22Rv1 (cell line): ENCODE measurements around the gene DCUN1D3.

Experiments
- H3K27ac ChIP-seq: fragments of 450-650 bp; 2 replicates; pipeline ENCODE4 v1.5.1; 2017
- ZFX ChIP-seq: fragments of 450-650 bp; IDR thresholded peaks from 2 replicates; pipeline ENCODE4 v1.6.1; 2017; ENCODE audit warnings: antibody characterized with exemption, borderline replicate concordance
- TF ChIP-seq, protein P1 (sequence below): fragments of 450-650 bp; IDR thresholded peaks from 2 replicates; pipeline ENCODE4 v1.5.1; 2017; ENCODE audit warnings: mild to moderate bottlenecking

Gene DCUN1D3

GRCh38 chr16:20871941-20872815, 28.0 kb downstream of the DCUN1D3 start:
- no peak for TF ChIP-seq ZFX
- TF ChIP-seq, protein P1, sequence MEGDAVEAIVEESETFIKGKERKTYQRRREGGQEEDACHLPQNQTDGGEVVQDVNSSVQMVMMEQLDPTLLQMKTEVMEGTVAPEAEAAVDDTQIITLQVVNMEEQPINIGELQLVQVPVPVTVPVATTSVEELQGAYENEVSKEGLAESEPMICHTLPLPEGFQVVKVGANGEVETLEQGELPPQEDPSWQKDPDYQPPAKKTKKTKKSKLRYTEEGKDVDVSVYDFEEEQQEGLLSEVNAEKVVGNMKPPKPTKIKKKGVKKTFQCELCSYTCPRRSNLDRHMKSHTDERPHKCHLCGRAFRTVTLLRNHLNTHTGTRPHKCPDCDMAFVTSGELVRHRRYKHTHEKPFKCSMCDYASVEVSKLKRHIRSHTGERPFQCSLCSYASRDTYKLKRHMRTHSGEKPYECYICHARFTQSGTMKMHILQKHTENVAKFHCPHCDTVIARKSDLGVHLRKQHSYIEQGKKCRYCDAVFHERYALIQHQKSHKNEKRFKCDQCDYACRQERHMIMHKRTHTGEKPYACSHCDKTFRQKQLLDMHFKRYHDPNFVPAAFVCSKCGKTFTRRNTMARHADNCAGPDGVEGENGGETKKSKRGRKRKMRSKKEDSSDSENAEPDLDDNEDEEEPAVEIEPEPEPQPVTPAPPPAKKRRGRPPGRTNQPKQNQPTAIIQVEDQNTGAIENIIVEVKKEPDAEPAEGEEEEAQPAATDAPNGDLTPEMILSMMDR: no peak
- H3K27ac ChIP-seq: no peak overlapping the region

GRCh38 chr16:20871258-20871657, 28.9 kb downstream of the DCUN1D3 start:
- TF ChIP-seq, protein P1: no peak
- no peak for TF ChIP-seq ZFX
- H3K27ac ChIP-seq: no peak overlapping the region

DNA sequence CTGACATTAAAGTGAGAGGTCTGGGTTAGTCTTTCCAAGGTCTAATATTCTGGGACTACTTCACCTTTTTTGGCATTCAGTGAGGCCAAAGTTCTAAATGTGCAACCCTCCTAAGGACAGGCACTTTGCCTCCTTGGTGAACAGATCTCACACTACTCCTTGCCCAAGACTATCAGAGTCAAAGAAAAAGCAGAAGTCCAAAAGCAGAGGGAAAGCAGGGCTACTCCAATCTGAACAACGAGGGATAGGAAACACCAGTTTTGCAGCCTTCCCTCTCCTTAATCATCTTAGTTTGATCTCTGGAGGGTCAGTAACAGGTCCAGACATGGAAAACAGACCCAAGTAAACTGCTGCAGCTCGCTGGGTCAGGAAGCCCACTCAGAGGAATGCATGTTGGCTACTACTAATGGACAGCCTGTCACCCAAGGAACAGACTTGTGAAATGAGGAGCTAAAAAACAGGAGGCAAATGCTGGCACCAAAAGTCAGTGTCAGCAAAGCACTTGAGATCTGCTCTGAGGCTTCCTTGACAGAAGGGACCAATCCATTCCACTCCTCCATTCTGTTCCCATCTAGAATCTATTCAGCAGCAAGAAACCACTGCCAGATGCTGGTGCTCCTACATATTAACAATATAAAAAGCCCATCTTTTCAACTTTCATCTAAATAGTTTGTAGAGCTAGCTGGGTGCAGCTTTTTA, 29.9 kb downstream of the DCUN1D3 start:
- TF ChIP-seq ZFX: no peak
- H3K27ac ChIP-seq: no peak overlapping the region

- TF ChIP-seq, protein P1: no peak
- no peak for TF ChIP-seq ZFX
- no peak overlapping the region for H3K27ac ChIP-seq
Observed at GRCh38 chr16:20868890-20869289, 31.3 kb downstream of the DCUN1D3 start.

- H3K27ac ChIP-seq: no peak overlapping the region
- TF ChIP-seq ZFX: no peak
- TF ChIP-seq, protein P1: no peak
Observed at GRCh38 chr16:20867585-20867984, 32.6 kb downstream of the DCUN1D3 start.

DNA sequence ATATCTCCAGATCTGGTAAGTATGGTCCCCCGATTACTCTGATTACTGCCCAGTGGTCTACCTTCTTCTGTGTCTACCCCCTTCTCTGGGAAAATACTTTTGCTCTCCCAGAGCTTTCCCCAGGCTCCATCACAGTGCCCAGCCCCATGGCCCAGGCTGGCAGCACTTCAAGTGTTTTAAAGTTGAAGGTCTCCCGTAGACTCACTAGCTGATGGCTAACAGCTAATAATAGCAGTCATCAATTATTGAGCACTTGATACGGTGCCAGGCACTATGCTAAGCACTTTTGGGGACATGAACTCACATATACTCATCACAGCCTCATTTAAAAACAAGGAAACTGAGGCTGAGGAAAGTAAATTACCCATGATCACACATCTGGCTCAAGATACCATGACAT, 33.4 kb downstream of the DCUN1D3 start:
- no peak overlapping the region for H3K27ac ChIP-seq
- TF ChIP-seq ZFX: no peak
- TF ChIP-seq, protein P1: no peak

- no peak overlapping the region for H3K27ac ChIP-seq
- TF ChIP-seq ZFX: no peak
- TF ChIP-seq, protein P1: no peak
Observed at GRCh38 chr16:20866145-20866772, 33.9 kb downstream of the DCUN1D3 start.
